NCI-H2081 treated with DMSO at 0.1 percent for 48 hours (cell line): Measurements from ENCODE around the gene YWHAG.
"Not testable (repeated sequence)": the region's sequence is repeated elsewhere in the genome, so short reads cannot be mapped to it uniquely, and the experiment has no call there.

Experiments
- DNase-seq: peaks from one replicate; lab custom pipeline; 2025; lab: John Stamatoyannopoulos, UW

Gene YWHAG

DNA sequence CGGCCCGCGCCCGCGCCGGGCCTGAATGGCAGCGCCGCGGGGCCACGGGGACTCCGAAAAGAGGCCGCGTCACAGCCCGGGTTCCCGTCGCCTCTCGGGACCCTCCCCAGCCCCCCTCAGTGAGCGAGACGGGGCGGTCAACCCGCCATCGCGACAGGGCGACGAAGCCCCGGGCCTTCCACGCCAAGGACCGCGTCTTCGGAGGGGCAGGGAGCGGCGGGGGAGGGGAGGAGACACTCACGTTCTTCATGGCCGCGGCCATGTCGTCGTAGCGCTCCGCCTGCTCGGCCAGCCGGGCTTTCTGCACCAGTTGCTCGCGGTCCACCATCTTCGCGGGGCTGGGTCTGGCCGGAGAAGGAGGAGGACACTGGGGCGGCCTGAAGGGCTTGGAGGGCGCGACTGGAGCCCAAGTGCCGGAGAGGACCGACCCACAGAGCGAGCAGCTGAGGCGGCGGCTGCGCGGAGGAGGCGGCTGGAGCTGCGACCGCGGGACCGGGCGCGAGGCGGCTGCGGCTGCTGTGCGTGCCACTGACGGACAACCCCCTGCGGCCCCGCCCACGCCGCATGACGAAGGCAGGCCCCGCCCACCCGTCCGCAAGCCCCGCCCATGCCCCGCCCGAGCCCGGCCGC, at the start of gene YWHAG:
Gene YWHAG, minus strand, starts transcription at position 511 of the 630 bp plus-strand sequence. Its CDS starts 183 bp downstream, at position 328.
- DNase-seq: peak; percentile 53

DNA sequence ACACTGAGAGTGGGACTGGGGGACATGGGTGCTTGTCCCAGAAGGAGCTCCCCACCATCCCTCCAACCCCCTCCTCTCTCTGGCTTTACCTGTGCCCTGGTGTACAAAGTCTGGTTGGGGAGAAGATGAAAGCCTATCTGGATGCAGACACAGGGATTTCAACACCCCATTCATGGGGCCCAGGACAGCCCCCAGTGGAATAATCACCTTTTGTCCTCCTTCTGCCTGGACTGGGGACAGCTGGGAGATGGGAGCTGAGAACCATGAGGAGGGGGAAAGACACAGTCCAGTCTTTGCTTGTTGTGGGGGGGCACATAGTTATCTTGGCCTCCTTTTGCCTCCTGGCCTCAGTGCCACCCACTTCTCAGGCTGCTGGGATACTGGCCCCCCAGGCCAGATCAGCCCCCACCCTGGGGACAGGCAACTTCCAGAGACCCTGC, 49.4 kb upstream of the YWHAG start:
- DNase-seq: no peak

DNA sequence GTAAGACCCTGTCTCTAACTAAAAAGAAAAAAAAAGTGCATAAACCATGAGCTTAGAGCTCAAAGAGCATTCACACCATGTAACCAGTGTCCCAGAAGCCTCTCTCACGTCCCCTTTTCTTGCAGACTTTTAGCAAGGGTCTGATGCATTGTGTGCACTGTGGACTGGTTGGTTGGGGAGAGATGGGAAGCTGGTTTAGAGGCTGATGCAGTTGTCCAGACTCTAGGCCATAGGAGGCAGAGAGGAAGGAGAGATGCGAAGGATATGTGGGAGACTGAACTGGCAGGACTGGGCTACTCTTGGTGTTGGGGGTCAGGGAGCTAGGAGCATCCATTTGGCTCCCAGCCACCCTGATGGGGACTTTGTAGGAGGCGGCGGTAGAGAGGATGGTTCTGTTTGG, 48.9 kb upstream of the YWHAG start:
- no peak for DNase-seq

DNA sequence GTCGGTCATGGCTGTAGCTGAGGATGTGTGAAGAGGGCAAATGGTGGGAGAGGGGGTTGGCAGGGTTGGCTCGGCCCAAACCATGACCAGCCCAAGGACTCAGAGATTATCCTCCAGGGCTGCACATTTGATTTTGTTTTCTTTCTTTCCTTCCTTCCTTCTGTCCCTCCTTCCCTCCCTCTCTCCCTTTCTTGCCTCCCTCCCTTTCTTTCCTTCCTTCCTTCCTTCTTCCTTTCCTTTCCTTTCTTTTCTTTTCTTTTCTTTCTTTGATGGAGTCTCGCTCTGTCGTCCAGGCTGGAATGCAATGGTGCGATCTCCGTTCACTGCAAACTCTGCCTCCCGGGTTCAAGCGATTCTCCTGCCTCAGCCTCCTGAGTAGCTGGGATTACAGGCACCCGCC, 46.9 kb upstream of the YWHAG start:
- no peak for DNase-seq

DNA sequence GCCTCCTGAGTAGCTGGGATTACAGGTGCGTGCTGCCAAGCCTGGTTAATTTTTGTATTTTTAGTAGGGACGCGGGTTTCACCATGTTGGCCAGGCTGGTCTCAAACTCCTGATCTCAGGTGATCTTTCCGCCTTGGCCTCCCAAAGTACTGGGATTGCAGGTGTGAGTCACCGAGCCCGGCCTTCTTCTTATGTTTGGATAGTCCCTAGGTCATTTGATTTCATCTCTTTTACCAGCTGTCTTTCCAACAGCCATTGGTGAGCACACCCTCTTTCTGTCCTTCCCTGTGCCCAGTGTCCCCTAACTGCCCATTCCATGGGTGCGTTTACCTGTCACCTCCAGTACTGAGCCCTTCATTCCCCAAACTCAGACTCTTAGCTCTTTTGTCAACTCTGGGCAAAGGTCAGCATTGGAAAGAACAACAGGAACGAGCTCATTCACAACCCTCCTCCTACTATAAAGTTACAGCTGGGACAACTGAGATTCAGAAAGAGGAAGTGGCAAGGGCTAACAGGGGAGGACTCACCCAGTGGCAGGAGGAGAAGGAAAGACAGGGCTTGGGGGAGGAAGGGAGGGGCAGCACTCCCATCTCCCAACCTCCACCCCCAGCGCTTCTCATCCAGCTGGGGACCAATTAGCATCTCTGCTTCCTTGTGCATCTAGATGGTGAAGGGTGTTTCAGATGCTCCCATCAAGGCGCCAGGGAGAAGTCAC, 45.1 kb upstream of the YWHAG start:
- DNase-seq: no peak

DNA sequence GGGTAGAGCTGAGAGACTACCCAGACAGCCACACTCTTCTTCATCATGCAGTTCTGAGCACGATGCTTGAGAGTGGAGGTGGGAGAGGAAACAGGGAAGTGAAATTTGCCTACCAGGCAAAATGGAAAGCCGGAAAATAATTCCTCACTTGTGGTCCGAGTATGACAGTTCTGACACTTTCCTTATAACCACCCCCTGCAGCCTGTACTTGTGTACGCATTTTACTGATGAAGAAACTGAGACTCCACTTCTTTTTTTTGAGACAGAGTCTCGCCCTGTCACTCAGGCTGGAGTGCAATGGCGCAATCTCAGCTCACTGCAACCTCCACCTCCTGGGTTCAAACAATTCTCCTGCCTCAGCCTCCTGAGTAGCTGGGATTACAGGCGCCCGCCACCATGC, 44.3 kb upstream of the YWHAG start:
- DNase-seq: not testable (repeated sequence)

DNA sequence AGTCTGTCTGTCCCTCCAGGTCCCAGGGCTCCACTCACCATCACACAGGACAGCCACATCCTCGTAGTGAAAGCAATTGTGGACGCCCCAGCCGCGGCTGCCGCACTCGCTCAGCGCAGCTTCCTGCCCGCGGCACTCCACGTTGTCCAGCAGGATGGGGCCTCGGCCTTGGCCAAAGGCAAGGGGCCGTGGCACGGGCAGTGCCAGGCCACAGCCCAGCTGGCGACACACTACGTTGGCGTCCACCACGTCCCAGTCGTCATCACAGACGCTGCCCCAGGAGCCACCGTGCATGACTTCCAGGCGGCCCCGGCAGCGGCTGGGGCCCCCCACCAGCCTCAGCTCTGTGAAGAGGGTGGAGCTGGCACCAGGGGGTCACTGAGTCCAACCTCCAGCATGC, 41.5 kb upstream of the YWHAG start:
- no peak for DNase-seq

DNA sequence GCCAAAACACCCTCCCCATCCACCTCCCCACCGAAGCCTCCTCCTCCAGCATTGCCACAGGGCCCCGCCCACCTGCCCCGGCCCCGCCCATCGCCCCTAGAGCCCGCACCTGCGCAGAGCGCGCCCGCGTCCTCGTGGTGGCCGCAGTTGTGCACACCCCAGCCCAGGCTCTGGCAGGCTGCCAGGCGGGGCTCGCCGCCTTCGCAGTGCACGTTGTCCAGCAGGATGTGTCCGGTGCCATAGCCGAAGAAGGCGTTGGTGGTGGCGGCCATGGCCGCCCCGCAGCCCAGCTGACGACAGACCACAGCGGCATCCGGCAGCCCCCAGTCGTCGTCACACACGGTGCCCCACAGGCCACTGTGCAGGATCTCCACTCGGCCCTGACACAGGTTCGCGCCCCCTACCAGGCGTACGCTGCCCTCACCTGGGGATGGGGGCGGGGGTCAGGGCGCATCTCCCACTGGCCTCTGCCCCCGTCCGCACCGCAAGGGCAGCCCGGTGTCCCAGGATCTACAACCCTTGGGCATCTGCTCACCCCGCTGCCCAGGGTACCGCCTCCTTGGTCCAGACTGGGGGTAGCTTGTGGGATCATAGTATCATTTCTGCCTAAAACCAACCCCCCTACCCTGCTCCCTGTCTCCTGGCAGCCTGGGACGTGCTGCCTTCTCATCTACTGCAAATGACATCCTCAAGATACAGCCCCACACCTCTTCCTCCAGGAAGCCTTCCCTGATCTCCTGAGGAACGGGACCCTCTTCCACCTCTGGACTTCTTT, 38.8 kb upstream of the YWHAG start:
- DNase-seq: no peak

DNA sequence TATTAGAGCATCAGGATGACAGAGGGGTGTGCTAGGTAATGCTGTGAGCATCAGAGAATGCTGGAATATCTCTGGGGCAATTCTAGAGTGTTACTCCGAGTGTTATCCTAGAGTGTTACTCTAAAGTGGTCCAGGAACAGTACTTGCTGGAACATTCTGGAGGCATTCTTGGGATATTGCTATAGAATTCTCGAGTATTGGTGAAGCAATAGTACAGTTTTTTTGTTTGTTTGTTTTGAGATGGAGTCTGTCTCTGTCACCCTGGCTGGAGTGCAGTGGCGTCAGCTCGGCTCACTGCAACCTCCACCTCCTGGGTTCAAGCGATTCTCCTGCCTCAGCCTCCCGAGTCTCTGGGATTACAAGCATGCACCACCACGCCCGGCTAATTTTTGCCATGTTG, 38.1 kb upstream of the YWHAG start:
- DNase-seq: no peak

DNA sequence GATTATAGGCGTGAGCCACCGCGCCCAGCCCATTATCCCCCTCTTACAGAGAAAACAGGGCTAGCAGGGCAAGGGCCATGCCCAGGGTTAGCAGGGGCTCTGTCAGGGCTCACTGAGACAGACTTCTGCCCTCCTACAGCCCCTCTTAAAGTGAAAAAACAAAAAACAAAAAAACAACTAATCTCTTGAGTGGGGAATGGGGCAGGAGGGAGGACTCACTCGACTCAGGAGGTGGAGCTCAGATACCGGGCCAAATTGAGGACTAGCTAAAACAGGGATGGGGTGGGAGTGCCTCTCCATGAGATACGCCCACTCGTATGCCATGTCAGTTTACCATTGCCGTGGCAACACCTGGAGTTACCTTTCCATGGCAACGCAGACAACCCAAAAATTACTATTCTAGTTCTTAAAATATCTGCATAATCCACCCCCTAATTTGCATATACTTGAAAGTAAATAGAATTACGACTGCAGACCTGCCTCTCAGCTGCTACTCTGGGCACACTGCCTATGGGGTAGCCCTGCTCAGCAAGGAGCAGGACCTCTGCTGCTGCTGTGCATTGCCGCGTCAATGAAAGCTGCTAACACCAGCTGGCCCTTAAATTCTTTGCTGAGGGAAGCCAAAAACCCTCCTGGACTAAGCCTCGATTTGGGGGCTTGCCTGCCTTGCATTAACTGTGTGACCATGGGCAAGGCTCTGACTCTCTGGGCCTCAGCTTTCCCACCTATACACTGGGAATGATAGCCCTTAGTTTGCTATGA, 37.4 kb upstream of the YWHAG start:
- DNase-seq: no peak

DNA sequence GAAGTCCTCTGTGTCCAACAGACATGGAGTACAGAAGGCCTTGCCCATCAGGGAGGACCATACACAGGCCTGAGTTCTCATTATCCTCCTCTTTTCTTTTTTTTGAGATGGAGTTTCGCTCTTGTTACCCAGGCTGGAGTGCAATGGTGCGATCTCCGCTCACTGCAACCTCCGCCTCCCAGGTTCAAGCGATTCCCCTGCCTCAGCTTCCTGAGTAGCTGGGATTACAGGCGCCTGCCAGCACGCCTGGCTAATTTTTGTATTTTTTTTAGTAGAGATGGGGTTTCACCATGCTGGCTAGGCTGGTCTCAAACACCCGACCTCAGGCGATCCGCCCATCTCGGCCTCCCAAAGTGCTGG, 36.8 kb upstream of the YWHAG start:
- not testable (repeated sequence) for DNase-seq

DNA sequence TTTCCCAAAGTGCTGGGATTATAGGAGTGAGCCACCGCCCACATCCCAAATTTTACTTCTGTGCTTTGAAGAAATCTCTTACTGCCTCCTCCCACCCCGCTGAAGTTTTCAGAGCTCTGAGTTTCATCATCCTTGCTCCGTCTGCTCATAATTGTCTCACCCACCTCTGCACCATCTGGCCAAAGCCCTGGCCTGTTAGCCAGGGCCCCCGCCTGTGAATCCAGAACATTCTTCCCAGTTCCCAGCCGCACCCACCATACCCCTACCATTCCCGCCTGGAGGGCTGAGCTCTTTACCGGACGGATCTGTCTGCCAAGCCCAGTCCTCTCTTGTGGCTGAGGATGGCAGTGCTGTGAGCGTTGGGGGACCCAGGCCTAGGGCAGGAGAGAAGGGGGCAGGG, 36.2 kb upstream of the YWHAG start:
- DNase-seq: no peak

DNA sequence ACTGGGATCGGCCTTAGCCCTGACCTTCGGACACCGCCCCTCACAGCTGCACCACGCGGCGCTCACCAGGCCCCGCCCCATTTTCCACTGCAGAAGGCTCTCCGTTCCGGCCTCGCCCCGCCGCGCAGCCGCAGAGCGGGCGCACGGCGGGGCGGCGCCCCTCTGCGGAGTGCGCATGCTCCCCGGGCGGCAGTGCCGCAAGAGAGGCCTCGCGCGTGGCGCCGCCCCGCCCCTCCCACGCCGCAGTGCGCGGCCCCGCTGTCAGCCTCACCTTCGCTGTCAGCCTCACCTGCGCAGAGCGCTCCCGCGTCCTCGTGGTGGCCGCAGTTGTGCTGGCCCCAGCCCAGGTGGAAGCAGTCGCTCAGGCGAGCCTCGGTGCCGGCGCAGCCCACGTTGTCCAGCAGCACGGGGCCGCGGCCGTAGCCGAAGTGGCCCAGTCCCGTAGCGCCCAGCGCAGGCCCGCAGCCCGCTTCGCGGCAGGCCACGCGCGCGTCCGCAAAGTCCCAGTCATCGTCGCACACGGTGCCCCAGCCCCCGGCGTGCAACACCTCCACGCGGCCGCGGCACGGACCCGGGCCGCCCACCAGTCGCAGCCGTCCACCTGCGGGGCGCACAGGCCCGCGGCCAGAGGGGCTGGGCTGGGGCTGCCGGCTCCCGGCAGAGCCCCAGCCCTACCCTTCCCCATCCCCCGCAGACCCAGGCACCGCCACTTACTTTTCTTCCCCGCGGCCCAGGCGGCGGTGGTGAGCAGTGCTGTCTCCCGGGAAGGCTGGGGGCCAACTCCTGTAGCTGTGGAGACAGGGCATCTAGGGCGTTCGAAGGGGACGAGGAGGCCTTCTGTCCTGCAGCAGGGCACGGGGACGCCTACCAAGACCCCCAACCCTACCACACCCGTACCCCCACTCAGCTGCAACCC, 34.6 kb upstream of the YWHAG start:
- DNase-seq: peak; percentile 40

DNA sequence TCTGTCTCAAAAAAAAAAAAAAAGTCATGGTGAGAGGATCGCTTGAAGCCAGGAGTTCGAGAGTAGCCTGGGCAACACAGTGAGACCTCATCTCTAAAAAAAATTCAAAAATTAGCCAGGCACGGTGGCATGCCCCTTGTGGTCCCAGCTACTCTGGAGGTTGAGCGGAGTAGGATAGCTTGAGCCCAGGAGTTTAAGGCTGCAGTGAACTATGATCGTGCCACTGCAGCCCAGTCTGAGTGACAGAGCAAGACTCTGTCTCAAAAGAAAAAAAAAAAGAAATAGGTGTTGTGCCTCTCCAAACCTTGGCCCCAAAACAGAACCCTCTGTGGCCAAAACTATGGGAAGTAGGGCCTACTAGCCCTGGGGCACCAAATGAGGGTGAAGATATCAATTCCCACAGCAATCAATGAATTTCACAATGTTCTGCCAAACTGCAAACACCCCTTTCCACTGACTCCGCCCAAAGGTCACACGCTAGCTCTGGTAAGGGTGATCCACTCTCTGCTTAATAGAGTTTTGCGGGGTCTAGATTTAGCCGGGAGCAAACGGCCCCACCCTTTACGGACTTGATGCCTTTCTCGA, 33.8 kb upstream of the YWHAG start:
- DNase-seq: no peak

DNA sequence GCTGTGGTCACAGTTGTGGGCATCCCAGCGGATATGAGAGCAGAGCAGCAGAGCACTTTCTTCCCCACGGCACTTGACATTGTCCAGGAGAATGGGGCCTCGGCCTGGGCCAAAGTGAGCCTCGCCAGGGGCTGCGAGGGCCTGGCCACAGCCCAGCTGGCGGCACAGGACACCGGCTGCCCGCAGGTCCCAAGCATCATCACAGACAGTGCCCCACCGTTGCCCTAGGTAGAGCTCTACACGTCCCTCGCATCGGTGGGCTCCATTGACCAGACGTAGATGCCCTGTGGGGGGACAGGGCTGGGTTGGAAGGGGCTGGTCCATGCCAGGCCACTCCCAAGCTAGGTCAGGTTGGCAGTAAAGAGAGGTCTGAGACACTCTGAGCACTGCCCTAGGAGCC, 31.3 kb upstream of the YWHAG start:
- DNase-seq: no peak

DNA sequence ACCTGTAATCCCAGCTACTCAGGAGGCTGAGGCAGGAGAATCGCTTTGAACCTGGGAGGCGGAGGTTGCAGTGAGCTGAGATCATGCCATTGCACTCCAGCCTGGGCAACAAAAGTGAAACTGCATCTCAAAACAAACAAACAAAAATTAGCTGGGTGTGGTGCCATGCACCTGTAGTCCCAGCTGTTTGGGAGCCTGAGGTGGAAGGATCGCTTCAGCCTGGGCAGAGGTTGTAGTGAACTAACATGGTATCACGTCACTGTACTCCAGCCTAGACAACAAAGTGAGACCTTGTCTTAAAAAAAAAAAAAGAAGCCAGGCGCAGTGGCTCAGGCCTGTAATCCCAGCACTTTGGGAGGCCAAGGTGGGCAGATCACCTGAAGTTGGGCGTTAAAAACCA, 29.0 kb upstream of the YWHAG start:
- DNase-seq: not testable (repeated sequence)

DNA sequence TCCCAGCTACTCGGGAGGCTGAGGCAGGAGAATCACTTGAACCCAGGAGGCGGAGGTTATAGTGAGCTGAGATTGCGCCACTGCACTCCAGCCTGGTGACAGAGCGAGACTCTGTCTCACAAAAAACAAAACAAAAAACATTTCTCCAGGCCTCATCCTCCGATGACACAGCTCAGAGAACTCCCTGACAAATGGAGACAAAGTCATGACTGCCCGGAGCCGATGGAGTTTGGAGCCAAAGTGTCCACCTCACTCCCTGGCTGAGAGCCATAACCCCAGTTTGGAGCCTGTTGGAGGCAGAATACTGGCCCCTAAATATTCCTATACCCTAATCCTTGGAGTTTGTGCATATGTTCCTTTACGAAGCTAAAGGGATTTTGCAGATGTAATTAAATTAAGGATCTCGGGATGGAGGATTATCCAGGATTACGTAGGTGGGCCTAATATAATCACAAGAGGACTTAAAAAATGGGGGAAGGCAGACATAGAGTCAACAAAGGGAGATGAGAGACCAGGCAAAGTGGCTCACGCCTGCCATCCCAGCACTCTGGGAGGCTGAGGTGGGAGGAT, 28.0 kb upstream of the YWHAG start:
- DNase-seq: no peak

DNA sequence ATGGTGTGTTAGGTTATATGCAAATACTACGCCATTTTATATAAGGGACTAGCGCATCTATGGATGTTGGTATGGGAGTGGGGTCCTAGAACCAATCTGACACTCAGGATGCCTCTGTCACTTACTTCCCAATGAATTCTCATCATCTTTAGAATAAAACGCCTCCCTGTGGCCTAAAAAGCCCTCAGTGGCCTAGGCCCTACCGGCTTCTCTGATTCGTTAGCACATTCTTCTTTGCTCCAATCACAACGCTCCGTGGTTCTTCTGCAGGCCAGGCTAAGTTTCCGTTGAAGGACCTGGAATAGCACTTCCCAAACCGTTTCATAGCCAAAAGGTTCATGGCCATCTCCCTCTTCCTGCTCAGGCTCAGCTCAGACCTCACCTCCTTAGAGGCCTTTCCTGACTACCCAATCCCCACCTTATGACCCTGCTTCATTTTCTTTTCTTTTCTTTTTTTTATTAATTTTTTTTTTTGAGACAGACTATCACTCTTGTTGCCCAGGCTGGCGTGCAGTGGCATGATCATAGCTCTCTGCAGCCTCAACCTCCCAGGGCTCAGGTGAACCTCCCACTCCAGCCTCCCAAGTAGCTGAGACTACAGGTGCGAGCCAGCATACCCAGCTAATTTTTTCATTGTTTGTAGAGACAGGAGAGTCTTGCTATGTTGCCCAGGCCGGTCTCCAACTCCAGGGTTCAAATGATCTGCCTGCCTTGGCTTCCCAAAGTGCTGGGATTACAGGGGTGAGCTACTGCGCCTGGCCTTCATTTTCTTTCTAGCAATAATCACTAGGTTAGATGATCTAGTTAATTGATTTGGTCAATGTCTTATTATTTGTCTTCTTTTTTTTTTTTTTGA, 24.5 kb upstream of the YWHAG start:
- no peak for DNase-seq

DNA sequence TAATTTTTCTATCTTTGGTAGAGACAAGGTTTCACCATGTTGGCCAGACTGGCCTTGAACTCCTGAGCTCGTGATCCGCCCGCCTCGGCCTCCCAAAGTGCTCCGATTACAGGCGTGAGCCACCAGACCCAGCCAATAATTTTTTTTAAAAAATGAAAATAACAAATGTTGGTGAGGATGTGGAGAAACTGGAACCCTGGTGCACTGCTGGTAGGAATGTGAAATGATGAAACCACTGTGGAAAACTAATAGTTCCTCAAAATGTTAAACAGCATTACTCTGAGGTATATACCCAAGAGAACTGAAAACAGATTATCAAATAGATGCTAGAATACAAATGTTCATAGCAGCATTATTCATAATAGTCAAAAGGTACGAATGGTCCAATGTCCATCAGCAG, 23.0 kb upstream of the YWHAG start:
- no peak for DNase-seq

DNA sequence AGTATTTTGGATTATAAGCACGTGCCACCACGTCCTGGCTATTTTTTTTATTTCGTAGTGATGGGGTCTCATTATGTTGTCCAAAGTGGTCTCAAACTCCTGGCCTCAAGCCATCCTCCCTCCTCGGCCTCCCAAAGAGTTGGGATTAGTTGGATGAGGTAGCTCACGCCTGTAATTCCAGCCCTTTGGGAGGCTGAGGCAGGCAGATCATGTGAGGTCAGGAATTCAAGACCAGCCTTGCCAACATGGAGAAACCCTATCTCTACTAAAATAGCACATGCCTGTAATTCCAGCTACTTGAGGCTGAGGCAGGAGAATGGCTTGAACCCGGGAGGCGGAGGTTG, 21.8 kb upstream of the YWHAG start:
- DNase-seq: no peak
